Measurements from ENCODE around the gene CAPN8.

DNA sequence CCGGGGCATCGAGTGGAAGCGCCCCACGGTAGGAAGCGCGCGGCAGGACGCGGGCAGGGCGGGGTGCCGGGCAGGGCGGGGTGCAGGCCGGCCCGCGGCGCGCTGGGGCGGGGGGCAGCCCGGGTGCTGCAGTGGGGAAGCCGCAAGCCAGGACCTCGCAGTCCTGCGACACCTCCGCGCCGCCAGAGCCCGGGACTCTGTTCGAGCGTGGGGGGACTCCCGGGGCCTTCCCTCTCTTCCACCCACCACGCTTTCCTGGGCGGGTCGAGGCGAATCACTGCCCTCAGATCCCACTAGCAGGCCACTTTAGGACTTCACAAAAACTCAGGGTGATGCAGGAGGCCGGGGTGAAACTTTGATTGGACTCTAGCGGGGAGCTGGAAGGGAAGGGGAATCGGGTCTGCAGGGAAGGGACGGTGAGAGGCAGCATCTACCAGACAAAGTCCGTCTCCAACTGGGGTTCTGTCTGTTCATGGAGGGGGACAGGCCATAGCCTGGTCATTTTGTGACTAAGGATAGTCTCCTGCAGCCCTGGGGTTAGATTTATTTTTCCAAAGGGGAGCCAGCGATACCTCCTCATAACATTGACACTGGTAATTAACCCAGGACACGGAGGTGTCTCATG, 47.5 kb upstream of the CAPN8 start:
- TF ChIP-seq EZH2 (IDR thresholded peaks at IDR 0.05; ENCODE audit: borderline replicate concordance, low read length) = no peak
- TF ChIP-seq, protein P1, sequence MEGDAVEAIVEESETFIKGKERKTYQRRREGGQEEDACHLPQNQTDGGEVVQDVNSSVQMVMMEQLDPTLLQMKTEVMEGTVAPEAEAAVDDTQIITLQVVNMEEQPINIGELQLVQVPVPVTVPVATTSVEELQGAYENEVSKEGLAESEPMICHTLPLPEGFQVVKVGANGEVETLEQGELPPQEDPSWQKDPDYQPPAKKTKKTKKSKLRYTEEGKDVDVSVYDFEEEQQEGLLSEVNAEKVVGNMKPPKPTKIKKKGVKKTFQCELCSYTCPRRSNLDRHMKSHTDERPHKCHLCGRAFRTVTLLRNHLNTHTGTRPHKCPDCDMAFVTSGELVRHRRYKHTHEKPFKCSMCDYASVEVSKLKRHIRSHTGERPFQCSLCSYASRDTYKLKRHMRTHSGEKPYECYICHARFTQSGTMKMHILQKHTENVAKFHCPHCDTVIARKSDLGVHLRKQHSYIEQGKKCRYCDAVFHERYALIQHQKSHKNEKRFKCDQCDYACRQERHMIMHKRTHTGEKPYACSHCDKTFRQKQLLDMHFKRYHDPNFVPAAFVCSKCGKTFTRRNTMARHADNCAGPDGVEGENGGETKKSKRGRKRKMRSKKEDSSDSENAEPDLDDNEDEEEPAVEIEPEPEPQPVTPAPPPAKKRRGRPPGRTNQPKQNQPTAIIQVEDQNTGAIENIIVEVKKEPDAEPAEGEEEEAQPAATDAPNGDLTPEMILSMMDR (IDR thresholded peaks at IDR 0.05; ENCODE audit: low read length) = no peak

Data from OCI-LY1 (cell line).